Stomach (tissue), 4 donors: ENCODE measurements around the gene SSBP3.

Experiments used
- EP300 ChIP-seq: sonication (generic); formaldehyde crosslinking; IDR thresholded peaks from one replicate; pipeline ENCODE4 v1.6.1; 2017; ENCODE audit warnings: antibody characterized with exemption
- POLR2A ChIP-seq, 4 donors: fragments of 450-650 bp; IDR thresholded peaks; one replicate each; pipeline ENCODE4 v1.6.1; 2016; ENCODE audit warnings: antibody characterized with exemption in 4 of 4, control low read depth in 2 of 4, mild to moderate bottlenecking in 1 of 4, moderate library complexity in 1 of 4
- POLR2AphosphoS5 ChIP-seq, 3 donors: sonication (generic); formaldehyde crosslinking; IDR thresholded peaks; one replicate each; pipeline ENCODE4 v1.6.1; 2016; ENCODE audit warnings: antibody characterized with exemption in 3 of 3
- TF ChIP-seq, protein P1 (sequence below), 7 experiments: fragments of 450-650 bp in 4 of 7; fragments of 200-600 bp in 3 of 7; sonication (generic) in 3 of 7; IDR thresholded peaks; one replicate each; pipeline ENCODE4 v1.5.1; 2016 to 2019; ENCODE audit warnings: antibody characterized with exemption in 7 of 7, control low read depth in 2 of 7, mild to moderate bottlenecking in 1 of 7

- no peak for TF ChIP-seq POLR2AphosphoS5 (IDR thresholded peaks at IDR 0.05)
- no peak for TF ChIP-seq POLR2A (IDR thresholded peaks at IDR 0.05)
- TF ChIP-seq, protein P1, sequence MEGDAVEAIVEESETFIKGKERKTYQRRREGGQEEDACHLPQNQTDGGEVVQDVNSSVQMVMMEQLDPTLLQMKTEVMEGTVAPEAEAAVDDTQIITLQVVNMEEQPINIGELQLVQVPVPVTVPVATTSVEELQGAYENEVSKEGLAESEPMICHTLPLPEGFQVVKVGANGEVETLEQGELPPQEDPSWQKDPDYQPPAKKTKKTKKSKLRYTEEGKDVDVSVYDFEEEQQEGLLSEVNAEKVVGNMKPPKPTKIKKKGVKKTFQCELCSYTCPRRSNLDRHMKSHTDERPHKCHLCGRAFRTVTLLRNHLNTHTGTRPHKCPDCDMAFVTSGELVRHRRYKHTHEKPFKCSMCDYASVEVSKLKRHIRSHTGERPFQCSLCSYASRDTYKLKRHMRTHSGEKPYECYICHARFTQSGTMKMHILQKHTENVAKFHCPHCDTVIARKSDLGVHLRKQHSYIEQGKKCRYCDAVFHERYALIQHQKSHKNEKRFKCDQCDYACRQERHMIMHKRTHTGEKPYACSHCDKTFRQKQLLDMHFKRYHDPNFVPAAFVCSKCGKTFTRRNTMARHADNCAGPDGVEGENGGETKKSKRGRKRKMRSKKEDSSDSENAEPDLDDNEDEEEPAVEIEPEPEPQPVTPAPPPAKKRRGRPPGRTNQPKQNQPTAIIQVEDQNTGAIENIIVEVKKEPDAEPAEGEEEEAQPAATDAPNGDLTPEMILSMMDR (IDR thresholded peaks at IDR 0.05): no peak
- no peak for TF ChIP-seq EP300
Observed at GRCh38 chr1:54417123-54417522, 10.9 kb upstream of the SSBP3 start.
